ENCODE data around the gene INPP4A. TPM values are rescaled to one million over a fixed set of nuclear protein-coding genes. Genes with fewer than 3 reads are reported as not detected.
"Not testable (repeated sequence)": the region's sequence is repeated elsewhere in the genome, so short reads cannot be mapped to it uniquely, and the experiment has no call there.

The INPP4A gene
- total and polyA plus RNA-seq, 10 of the 15 experiments (the other 5 are each of a cell fraction or from before 2014, with no cell fraction given), result 4.7 to 62.3 (median 36.9) TPM

DNA sequence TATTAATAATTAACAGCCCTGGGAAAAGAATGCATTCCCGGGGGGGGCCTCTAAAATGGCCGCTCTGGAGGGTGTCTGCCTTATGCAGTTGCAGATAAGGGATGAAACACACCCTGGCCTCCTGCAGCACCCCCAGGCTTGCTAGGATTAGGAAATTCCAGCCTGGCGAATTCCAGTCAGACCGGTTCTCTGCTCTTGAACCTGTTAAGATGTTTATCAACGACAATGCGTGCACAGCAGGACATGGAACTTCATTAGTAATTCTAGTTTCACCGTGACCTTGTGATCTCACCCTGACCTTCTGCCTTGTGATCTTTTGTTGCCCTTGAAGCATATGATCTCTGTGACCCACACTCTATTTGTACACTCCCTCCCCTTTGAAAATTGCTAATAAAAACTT lies 30.4 kb upstream of the INPP4A start:
- ChIA-PET CTCF (interaction anchor here (0.9 to 3.0 kb wide), 5 partner anchors 33 to 102 kb away, joined by 3 to 41 read pairs (median 8); no protein-coding TSS in a partner anchor), SMC1A (ENCODE audit: uncharacterized antibody, unreplicated experiment) (interaction anchor here (2.1 to 2.5 kb wide), 2 partner anchors 14 to 137 kb away, joined by 5 to 8 read pairs; no protein-coding TSS in a partner anchor)
- H2AFZ ChIP-seq (ENCODE audit: control insufficient read depth, low read depth, low read length); H3K9me3 ChIP-seq (replicated peaks; ENCODE audit: control insufficient read depth, insufficient read depth, low read length); BruUV-seq (replicated peaks); H3K4me1 ChIP-seq (ENCODE audit: control insufficient read depth, insufficient read depth, low read length); H3K9ac ChIP-seq (ENCODE audit: control insufficient read depth, insufficient read depth, low read length); POLR2A ChIA-PET; H4K20me1 ChIP-seq (ENCODE audit: control insufficient read depth, insufficient read depth); H3K79me2 ChIP-seq (ENCODE audit: control insufficient read depth, insufficient read depth, low read length); H3K27ac ChIP-seq (ENCODE audit: control insufficient read depth, insufficient read depth); RAD21 ChIA-PET (ENCODE audit: unreplicated experiment); DNase-seq (ENCODE audit: low read depth, low spot score); H3K4me3 ChIP-seq; H3K36me3 ChIP-seq (ENCODE audit: control insufficient read depth in 2 of 2, insufficient read depth in 2 of 2, low read length in 1 of 2); FAIRE-seq; ATAC-seq; H3K27me3 ChIP-seq (replicated peaks in 1 of 2; ENCODE audit: control insufficient read depth in 2 of 2, insufficient read depth in 2 of 2, low read length in 1 of 2); H3K4me2 ChIP-seq (ENCODE audit: control insufficient read depth, insufficient read depth): not testable (repeated sequence)
- intact Hi-C loops (cut with micrococcal nuclease; ENCODE audit: unreplicated experiment) (loop anchor here (5.0 kb wide), 2 partner anchors 73 to 423 kb away; no protein-coding TSS in a partner anchor), in situ Hi-C loops (cut with MboI) (loop anchor here (5.0 to 25.0 kb wide), 3 partner anchors 188 to 648 kb away; no protein-coding TSS in a partner anchor)
- 97% methylated on average over 7 of the region's 7 CpGs for WGBS (ENCODE audit: insufficient coverage, insufficient replicate concordance, low lambda C conversion rate, missing lambda C conversion rate)
- 0 out of 2 replicates have a peak, but pooled peaks have one; percentile 27 for TF ChIP-seq CBX5 (IDR thresholded peaks at IDR 0.05; ENCODE audit: low read depth)

GRCh38 chr2:98415719-98416248 lies 28.9 kb upstream of the INPP4A start:
- FAIRE-seq; DNase-seq (ENCODE audit: low read depth, low spot score): not testable (repeated sequence)

More at GRCh38 chr2:98415719-98416248, 28.9 kb upstream of the INPP4A start:
- H3K4me2 ChIP-seq (ENCODE audit: control insufficient read depth, insufficient read depth); H3K9me3 ChIP-seq (replicated peaks; ENCODE audit: control insufficient read depth, insufficient read depth, low read length); H3K36me3 ChIP-seq (ENCODE audit: control insufficient read depth in 2 of 2, insufficient read depth in 2 of 2, low read length in 1 of 2); RAD21 ChIA-PET (ENCODE audit: unreplicated experiment); H3K4me1 ChIP-seq (ENCODE audit: control insufficient read depth, insufficient read depth, low read length); H2AFZ ChIP-seq (ENCODE audit: control insufficient read depth, low read depth, low read length); BruUV-seq (replicated peaks); H3K27ac ChIP-seq (ENCODE audit: control insufficient read depth, insufficient read depth); H3K9ac ChIP-seq (ENCODE audit: control insufficient read depth, insufficient read depth, low read length); H3K4me3 ChIP-seq; H3K27me3 ChIP-seq (replicated peaks in 1 of 2; ENCODE audit: control insufficient read depth in 2 of 2, insufficient read depth in 2 of 2, low read length in 1 of 2); intact Hi-C loops (cut with micrococcal nuclease; ENCODE audit: unreplicated experiment); ATAC-seq; H4K20me1 ChIP-seq (ENCODE audit: control insufficient read depth, insufficient read depth); H3K79me2 ChIP-seq (ENCODE audit: control insufficient read depth, insufficient read depth, low read length): not testable (repeated sequence)
- ChIA-PET SMC1A (ENCODE audit: uncharacterized antibody, unreplicated experiment) (interaction anchor here (0.7 to 1.8 kb wide), 8 partner anchors 10 to 422 kb away, joined by 3 to 5 read pairs (median 4); no protein-coding TSS in a partner anchor), POLR2A (interaction anchor here (0.6 kb wide), 1 partner anchor 10 kb away, joined by 5 read pairs; no protein-coding TSS in a partner anchor), CTCF (interaction anchor here (1.0 to 1.8 kb wide), 5 partner anchors 10 to 153 kb away, joined by 3 to 5 read pairs (median 4); no protein-coding TSS in a partner anchor)
- in situ Hi-C loops (cut with MboI), result loop anchor here (10.0 to 25.0 kb wide), 2 partner anchors 419 to 647 kb away; no protein-coding TSS in a partner anchor
- WGBS (ENCODE audit: insufficient coverage, insufficient replicate concordance, low lambda C conversion rate, missing lambda C conversion rate), result 60% methylated on average over 9 of the region's 9 CpGs

Data from GM12878 (cell line).